ENCODE results near the gene ADGRG4. TPM values are rescaled to one million over a fixed set of nuclear protein-coding genes. Genes with fewer than 3 reads are reported as not detected.

The ADGRG4 gene
- total RNA-seq, 2 experiments from 2014 or later = not detected

GRCh38 chrX:136256026-136256425 is 44.7 kb upstream of the ADGRG4 start:
- DNase-seq (no peak), ATAC-seq (ENCODE audit: poor library complexity) (no peak)
- H3K27me3 ChIP-seq (ENCODE audit: control insufficient read depth in 1 of 2, insufficient read depth in 2 of 2, low read length in 2 of 2) = no peaks in the 10 kb centered on the region
- H3K4me3 ChIP-seq (ENCODE audit: low read length) = no peak overlapping the region
- TF ChIP-seq CTCF (IDR thresholded peaks at IDR 0.05) = no peak
- Mint-ChIP-seq H3K27me3 (no peaks in the 10 kb centered on the region), H3K9me3 (no peaks in the 10 kb centered on the region), H3K36me3 (ENCODE audit: low read depth) (peaks cover 5% of the 10 kb centered on the region), H3K4me3 (no peak overlapping the region), H3K4me1 (ENCODE audit: low read depth) (peaks cover 14% of the 10 kb centered on the region), H3K27ac (no peak overlapping the region)
- H3K4me1 ChIP-seq (ENCODE audit: insufficient read depth, low read length) = peaks cover 13% of the 10 kb centered on the region
- intact Hi-C loops (cut with DNase I, micrococcal nuclease) = loop anchor here in 1 of 2 experiments (10.0 kb wide), 1 partner anchor 239 kb away; the partner anchor contains the start of gene HTATSF1
- H3K36me3 ChIP-seq (ENCODE audit: insufficient read depth, low read length) = no peaks in the 10 kb centered on the region
- ChIA-PET POLR2A (no interaction called here), CTCF (interaction anchor here (1.4 kb wide), 1 partner anchor 13 kb away, joined by 4 read pairs; no protein-coding TSS in a partner anchor)
- no peak overlapping the region for H3K27ac ChIP-seq (ENCODE audit: low read depth in 1 of 2, low read length in 2 of 2)
- H3K9me3 ChIP-seq (ENCODE audit: control insufficient read depth in 1 of 2, insufficient read depth in 1 of 2, low read length in 2 of 2) = no peaks in the 10 kb centered on the region

- no peak for TF ChIP-seq CTCF (IDR thresholded peaks at IDR 0.05)
- no peaks in the 10 kb centered on the region for H3K36me3 ChIP-seq (ENCODE audit: insufficient read depth, low read length)
- Mint-ChIP-seq H3K4me1 (ENCODE audit: low read depth) (peaks cover 9% of the 10 kb centered on the region), H3K36me3 (ENCODE audit: low read depth) (no peaks in the 10 kb centered on the region), H3K27me3 (no peaks in the 10 kb centered on the region), H3K4me3 (no peak overlapping the region), H3K9me3 (no peaks in the 10 kb centered on the region), H3K27ac (no peak overlapping the region)
- no peak overlapping the region for H3K4me3 ChIP-seq (ENCODE audit: low read length)
- POLR2A ChIA-PET = no interaction called here
- intact Hi-C loops (cut with DNase I, micrococcal nuclease) = loop anchor here in 1 of 2 experiments (10.0 kb wide), 1 partner anchor 236 kb away; the partner anchor contains the start of gene HTATSF1
- no peaks in the 10 kb centered on the region for H3K9me3 ChIP-seq (ENCODE audit: control insufficient read depth in 1 of 2, insufficient read depth in 1 of 2, low read length in 2 of 2)
- no peak for DNase-seq
- H3K27me3 ChIP-seq (ENCODE audit: control insufficient read depth in 1 of 2, insufficient read depth in 2 of 2, low read length in 2 of 2) = no peaks in the 10 kb centered on the region
- H3K4me1 ChIP-seq (ENCODE audit: insufficient read depth, low read length) = peaks cover 10% of the 10 kb centered on the region
- no peak overlapping the region for H3K27ac ChIP-seq (ENCODE audit: low read depth in 1 of 2, low read length in 2 of 2)
- no peak for ATAC-seq (ENCODE audit: poor library complexity)
- CTCF ChIA-PET = no interaction called here
Measured at GRCh38 chrX:136258951-136259350, 41.8 kb upstream of the ADGRG4 start.

GRCh38 chrX:136259543-136259942 is 41.2 kb upstream of the ADGRG4 start:
- CTCF ChIA-PET = no interaction called here
- no peaks in the 10 kb centered on the region for H3K36me3 Mint-ChIP-seq (ENCODE audit: low read depth)

More at GRCh38 chrX:136259543-136259942, 41.2 kb upstream of the ADGRG4 start:
- no peak for TF ChIP-seq CTCF (IDR thresholded peaks at IDR 0.05)
- intact Hi-C loops (cut with DNase I, micrococcal nuclease) = loop anchor here in 1 of 2 experiments (10.0 kb wide), 1 partner anchor 235 kb away; the partner anchor contains the start of gene HTATSF1
- DNase-seq = peak in 4 of 14 experiments; percentile 9 to 51 (median 24)
- H3K27me3 ChIP-seq (ENCODE audit: control insufficient read depth in 1 of 2, insufficient read depth in 2 of 2, low read length in 2 of 2) = no peaks in the 10 kb centered on the region
- H3K4me3 Mint-ChIP-seq = no peak overlapping the region
- H3K4me1 ChIP-seq (ENCODE audit: insufficient read depth, low read length) = peaks cover 10% of the 10 kb centered on the region
- H3K36me3 ChIP-seq (ENCODE audit: insufficient read depth, low read length) = no peaks in the 10 kb centered on the region
- H3K4me3 ChIP-seq (ENCODE audit: low read length) = no peak overlapping the region
- no peak overlapping the region for H3K27ac ChIP-seq (ENCODE audit: low read depth in 1 of 2, low read length in 2 of 2)
- POLR2A ChIA-PET = no interaction called here
- H3K27ac Mint-ChIP-seq = no peak overlapping the region
- no peaks in the 10 kb centered on the region for H3K27me3 Mint-ChIP-seq
- H3K9me3 ChIP-seq (ENCODE audit: control insufficient read depth in 1 of 2, insufficient read depth in 1 of 2, low read length in 2 of 2) = no peaks in the 10 kb centered on the region
- no peaks in the 10 kb centered on the region for H3K9me3 Mint-ChIP-seq
- peak; percentile 39 for ATAC-seq (ENCODE audit: poor library complexity)
- peaks cover 9% of the 10 kb centered on the region for H3K4me1 Mint-ChIP-seq (ENCODE audit: low read depth)

Data from CD4-positive, alpha-beta T cell (primary cell).